Astrocyte of the spinal cord (primary cell): ENCODE measurements around the gene HS3ST3A1.
A peak's percentile ranks its signal among the peaks of the same experiment; 100 is the strongest.

ENCODE experiments used
- DNase-seq: peaks from one replicate; pipeline ENCODE4 v3.0.0; 2011; ENCODE audit warnings: low read depth, low spot score
- H3K4me3 ChIP-seq: 2 replicates; pipeline ENCODE4 v1.5.1; 2011; ENCODE audit warnings: low read depth, mild to moderate bottlenecking, low read length, moderate library complexity
- CTCF ChIP-seq: IDR thresholded peaks from 2 replicates; pipeline ENCODE4 v1.5.1; 2012; ENCODE audit warnings: low read depth, mild to moderate bottlenecking, low read length, inconsistent platforms
- in situ Hi-C: cut with HindIII; loops from 2 replicates; pipeline ENCODE4 v1.10.0; 2017; ENCODE audit warnings: low sequenced_read_pairs

The HS3ST3A1 gene

GRCh38 chr17:13485327-13485726, 116.4 kb downstream of the HS3ST3A1 start:
- in situ Hi-C loops: no loop called here
- no peak overlapping the region for H3K4me3 ChIP-seq
- TF ChIP-seq CTCF: no peak
- no peak for DNase-seq

DNA sequence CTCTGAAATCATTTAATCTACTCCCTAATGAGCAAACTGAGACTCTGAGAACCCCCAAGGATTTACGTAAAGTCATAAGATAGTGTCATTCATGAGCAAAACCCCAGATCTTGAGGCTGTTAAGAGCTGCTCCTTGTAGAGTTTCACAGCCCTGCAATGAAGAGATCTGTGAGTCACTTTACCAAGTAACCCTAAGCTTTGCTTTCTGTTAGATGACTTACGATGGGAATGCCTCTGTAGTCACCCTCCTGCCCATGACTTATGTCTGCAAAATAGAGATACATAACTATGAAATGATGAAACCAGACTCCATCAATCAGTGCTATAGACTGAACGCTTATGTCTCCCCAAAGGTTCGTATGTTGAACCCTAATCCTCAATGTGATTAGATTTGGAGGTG, 117.7 kb downstream of the HS3ST3A1 start:
- TF ChIP-seq CTCF: no peak
- in situ Hi-C loops: no loop called here
- no peak overlapping the region for H3K4me3 ChIP-seq
- peak; percentile 19 for DNase-seq

DNA sequence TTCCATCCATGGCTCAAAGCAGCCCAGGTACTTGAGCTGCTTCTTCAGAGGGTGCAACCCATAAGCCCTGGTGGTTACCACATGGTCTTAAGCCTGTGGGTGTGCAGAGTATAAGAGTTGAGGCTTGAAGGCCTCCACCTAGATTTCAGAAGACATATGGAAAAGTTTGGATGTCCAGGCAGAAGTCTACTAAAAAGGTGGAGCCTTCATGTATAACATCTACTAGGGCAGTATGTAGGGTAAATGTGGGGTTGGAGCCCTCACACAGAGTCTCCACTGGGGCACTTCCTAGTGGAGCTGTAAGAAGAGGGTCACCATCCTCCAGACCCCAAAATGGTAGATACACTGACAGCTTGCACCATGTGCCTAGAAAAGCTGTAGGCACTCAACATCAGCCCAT, 120.9 kb downstream of the HS3ST3A1 start:
- TF ChIP-seq CTCF: no peak
- in situ Hi-C loops: no loop called here
- no peak for DNase-seq
- H3K4me3 ChIP-seq: no peak overlapping the region

DNA sequence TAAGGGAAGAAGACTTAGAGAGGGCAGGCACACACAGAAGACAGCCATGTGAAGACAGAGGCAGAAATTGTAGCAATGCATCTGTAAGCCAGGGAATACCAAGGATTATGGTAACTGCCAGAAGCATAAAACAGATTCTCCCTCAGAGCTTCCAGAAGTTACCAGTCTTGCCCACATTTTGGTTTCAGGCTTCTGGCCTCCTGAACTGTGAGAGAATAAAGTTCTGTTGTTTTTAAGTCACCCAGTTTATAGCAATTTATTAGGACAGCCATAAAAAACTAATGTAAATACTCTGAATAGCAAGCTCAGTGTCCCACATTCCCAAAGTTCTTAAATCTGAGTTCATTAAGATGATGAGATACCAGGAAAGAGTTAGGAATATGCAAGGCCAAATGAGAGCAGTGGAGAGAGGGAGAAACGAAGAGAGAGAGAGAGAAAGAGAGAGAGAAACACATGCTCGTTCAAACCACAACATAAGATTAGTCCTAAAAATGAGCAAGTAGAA, 123.4 kb downstream of the HS3ST3A1 start:
- no peak overlapping the region for H3K4me3 ChIP-seq
- in situ Hi-C loops: no loop called here
- no peak for TF ChIP-seq CTCF

GRCh38 chr17:13477180-13477611, 124.5 kb downstream of the HS3ST3A1 start:
- in situ Hi-C loops: no loop called here
- TF ChIP-seq CTCF: no peak
- H3K4me3 ChIP-seq: no peak overlapping the region
- peak; percentile 33 for DNase-seq

More for the DNA sequence above, 123.4 kb downstream of the HS3ST3A1 start:
- DNase-seq: no peak

GRCh38 chr17:13476720-13477119, 125.0 kb downstream of the HS3ST3A1 start:
- peak; percentile 28 for DNase-seq
- no peak for TF ChIP-seq CTCF
- in situ Hi-C loops: no loop called here
- H3K4me3 ChIP-seq: no peak overlapping the region
